DMS79 (cell line): ENCODE measurements around the gene KCTD5.
"Not testable (repeated sequence)": the region's sequence is repeated elsewhere in the genome, so short reads cannot be mapped to it uniquely, and the experiment has no call there.

Experiments
- DNase-seq: peaks from one replicate; lab custom pipeline; 2025; lab: John Stamatoyannopoulos, UW

Gene KCTD5

DNA sequence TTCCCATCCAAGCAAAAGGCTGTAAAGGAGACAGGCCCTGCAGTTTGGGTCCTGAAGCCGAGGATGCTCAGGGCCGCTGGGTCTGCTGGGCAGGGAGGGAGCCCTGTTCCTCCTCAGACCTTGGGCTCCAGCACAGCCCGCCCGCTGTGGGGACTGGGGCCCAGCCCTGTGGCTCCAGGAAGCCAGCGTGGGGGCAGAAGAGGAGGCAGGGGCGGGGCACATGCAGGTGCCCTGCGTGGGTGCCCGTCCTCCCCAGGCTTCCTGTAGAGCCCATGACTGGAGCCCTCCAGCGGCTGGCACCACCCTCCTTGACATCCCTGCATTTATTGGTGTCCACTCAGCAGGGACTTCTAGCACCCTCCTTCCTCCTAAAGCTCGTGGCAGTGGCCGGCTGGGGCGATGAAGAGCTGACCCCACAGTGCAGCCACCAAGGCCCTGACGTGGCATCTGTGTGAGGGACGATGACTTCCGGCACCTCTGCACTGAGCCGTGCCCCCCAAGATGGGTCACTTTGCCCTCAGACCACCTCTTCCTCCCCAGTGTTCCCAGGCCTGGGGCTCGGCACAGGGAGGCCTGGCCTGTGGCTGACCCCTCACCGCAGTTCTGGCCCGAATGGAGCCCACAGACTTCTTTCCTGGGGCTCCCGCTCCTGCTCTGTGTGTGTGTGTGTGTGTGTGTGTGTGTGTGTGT lies 27.8 kb downstream of the KCTD5 start:
- no peak for DNase-seq

DNA sequence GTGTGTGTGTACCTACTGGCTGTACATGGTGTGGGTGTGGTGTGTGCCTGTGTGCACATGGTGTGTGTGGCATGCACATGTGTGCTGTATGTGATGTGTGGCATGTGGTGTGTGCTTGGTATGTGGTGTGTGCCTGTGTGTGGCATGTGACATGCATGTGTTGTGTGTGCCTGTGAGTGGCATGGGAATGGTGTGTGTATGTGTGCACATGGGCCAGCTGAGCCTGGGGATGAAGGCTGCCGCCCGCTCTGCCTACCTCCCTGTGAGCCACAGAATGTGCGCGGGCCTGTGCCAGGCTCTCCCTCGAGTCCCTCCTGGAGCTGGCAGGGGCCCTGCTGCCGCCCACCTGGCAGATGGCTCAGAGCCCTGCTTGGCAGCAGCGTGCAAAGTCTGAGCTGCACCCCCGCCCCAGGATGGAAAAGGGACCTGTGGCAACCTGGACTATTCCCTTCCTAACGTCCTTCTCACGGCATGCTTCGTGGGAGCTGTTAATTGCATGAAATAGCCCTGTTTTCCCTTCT lies 28.4 kb downstream of the KCTD5 start:
- DNase-seq, result no peak

DNA sequence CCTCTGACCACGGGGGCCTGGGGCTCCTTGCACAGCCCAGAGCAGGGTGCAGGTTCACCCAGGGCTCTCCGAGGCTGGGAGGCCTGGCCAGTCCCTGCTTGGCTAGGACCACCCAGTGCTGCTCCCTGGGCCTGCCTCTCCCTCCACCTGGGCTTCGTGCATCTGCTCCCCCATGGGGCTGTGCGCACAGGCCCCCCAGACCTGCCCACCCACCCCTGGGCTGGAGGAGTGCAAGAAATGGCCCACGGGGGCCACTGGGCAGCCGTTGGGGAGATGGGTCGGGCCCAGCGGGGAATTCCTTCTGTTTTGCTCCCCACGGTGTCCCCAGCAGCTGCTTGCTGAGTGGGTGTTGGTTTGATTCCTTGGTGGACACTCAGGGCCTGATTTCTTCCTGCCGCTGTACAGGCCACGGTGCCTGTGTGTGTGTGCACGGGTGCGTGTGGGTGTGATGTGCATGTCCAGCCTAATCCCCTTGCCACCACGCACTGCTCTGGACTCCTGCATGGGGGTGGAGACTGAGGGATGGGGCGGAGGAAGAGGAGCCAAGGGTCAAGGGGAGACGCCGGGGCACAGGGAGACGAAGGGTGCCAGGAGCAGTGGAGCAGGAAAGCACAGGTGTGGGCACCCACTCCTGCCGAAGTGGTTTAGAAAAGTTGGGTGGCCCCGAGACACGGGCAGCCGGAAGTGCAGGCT lies 29.2 kb downstream of the KCTD5 start:
- DNase-seq, result no peak

DNA sequence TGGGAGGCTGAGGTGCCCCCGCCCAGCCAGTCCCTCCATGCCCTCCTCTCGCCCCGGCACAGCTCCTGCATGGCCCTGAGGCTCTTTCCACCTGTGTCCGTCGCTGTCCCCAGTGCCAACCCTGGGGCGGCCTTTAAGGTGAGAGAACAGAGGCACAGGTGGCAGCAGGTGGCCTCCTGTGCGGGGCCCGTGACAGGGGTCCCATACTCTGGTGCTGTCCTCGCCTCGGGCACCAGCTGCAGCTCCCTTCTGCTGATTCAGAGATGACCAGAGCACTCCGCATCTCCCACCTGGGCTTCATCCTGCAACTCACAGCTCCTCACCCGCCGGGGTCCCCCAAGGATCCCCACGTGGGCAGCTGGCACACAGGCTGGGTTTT lies 29.7 kb downstream of the KCTD5 start:
- no peak for DNase-seq

DNA sequence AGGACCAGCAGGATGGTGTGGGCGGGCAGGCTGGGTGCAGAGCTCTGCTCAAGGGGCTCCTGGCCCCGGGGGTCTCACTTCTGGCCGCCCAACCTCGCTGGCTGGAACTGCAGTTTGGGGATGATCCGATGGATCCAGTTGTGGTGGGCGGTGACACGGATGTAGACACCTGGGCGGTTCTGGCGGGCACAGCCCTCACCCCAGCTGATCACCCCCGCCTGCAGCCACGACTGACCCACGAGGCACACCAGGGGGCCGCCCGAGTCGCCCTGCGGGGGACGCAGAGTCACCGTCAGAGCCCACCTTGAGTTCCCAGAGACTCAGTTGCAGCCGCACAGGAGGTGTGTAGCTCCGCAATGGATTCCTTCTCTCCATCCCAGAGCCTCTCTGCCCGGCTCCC lies 30.2 kb downstream of the KCTD5 start:
- DNase-seq, result no peak

DNA sequence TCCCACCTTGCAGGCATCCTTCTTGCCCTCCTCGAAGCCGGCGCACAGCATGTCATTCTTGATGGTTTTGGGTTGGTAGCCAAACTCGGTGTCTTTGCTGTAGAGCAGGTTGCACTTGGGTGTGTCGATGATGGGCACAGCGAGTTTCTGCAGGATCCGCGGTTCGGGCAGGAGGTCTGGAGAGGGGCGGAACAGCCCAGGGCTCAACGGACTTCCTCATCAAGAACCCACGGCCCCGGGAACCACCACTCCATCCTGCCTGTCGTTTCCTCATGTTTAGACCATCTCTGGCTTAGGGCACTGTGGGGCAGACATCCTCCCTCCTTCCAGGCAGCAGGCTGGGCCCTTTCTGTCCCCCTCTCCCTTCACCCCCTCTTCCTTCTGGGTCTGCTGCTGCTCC lies 31.2 kb downstream of the KCTD5 start:
- DNase-seq, result no peak

DNA sequence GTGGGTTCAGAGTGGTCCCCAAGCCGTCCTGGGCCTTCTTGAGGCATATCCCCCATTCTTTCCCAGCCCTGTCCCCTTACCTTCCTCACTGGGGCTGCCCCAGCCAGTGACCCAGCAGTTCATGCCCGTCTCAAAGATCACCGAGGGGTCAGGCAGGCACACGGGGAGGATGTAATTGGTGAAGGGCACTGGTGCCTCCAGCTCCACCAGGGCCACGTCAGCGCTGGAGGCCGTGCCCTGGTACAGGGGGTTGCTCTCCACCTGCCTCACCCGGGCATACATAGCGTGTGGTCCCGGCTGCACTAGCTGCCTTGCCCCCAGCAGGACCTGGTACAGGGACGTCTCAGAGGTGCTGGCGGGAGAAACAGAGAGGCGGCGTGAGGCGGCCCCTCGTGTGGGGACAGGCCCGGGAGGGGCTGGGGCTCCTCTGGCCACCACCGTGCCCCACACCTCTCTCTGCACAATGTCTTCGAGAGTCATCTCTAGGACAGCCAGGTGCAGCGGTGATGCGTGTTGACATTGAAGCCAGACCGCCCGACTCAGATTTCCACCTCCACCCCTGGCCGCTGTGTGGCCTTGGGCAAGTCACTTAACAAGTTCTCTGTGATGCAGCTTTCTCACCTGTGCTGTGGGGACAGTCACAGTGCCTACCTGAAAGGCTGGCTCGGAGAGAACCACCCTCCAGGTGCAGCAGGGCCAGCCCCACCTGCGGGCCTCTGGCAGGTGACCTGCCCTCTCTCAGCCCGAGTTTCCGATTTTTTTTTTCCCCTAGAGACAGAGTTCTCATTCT lies 31.9 kb downstream of the KCTD5 start:
- no peak for DNase-seq

DNA sequence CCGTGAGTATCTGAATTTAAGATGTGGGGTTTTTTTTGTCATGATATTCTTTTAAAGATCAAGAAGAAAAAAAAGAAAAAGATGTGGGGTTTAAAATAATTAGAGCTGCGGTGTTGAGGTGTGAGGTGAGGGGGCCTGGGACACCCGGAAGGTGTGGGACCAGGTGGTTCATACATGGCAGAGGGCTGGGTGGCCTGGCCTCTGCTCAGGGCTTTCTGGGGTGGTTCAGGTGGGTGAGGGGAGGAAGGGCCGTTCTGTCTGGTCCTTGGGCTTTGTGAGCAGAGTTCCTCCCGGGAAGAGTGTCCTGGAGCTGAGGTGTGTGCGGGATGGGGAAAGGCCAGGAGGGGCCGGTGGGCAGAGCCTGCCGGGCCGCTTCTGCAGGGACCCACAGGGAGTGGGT lies 32.7 kb downstream of the KCTD5 start:
- DNase-seq, result no peak

DNA sequence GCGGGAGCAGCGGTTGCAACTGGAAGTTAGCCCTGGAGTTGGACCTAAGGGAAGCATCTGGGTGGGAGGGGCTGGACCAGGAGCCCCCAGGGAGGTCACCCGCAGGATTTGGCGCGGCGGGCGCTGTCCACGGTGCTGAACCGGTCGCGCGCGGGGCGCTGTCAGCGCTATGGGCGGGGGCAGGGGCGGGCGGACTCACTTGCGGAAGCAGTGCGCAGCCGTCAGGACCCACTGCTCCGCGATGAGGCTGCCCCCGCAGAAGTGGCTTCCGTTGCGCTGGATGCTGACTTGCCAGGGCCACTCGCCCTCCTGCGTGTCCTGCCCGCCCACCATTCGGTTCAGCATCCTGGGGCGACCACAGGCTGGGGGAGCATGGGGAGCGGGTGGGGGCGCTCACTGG lies 33.2 kb downstream of the KCTD5 start:
- no peak for DNase-seq

DNA sequence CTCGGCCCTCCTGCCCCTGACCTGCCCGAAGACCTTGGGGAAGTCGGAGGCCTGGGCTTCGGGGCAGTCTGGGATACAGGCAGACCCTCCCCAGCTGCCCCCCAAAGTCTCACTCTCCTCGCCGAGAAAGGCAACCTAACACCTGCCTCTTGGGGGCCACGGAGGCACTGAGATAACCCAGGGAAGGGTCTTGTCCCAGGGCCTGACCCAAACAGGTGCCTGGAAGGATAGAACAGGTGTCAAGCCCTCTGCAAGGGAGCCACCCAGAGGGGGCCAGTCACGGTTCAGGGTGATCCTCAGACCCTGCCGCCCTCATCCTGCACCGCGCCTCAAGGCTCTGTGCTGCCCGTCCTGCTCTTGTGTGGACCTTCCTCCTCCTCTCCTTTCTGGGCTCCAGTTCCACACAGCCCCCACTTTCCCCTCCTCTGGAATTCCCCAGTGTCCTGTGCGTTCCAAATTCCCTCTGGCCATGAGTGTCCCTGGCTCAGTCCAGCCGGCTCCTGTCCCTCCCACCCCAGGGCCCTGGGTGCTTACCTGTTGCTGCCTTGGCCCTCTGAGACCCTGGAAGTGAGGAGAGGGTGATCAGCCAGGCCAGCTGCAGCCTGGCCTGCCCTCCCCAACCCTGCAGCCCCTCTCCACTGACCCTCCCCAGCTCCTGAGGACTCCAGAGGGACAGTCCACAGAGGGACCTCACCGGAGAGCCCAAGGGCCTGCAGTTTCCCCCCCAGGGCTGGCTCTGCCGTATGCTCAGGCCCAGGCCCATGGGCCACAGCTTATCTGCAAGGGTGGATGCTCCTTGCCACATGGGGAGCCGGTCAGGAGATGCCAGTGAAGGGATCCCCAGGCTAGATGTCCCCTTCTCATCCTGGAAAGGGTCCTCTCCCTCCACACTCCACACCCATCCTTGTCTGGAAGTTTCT lies 33.9 kb downstream of the KCTD5 start:
- no peak for DNase-seq

DNA sequence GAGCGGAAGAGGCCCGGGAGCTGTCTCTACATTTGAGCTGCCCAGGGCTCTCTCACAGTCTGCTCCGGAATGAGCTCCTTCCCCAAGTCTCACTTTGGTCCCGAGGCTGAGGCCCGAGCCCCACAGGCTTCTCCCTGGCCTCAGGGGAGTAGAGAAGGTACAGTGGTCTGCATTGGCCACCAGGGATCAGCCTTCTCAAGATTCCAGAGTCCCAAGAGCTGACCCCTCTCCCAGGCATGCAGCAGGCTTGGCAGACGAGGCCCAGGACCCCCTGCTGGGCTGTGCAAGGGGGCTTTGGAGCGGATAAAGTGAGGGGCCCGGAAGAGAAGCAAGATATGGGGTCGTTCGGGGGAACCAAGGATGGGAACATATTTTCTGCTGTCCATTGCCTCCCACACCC lies 34.6 kb downstream of the KCTD5 start:
- DNase-seq, result no peak

DNA sequence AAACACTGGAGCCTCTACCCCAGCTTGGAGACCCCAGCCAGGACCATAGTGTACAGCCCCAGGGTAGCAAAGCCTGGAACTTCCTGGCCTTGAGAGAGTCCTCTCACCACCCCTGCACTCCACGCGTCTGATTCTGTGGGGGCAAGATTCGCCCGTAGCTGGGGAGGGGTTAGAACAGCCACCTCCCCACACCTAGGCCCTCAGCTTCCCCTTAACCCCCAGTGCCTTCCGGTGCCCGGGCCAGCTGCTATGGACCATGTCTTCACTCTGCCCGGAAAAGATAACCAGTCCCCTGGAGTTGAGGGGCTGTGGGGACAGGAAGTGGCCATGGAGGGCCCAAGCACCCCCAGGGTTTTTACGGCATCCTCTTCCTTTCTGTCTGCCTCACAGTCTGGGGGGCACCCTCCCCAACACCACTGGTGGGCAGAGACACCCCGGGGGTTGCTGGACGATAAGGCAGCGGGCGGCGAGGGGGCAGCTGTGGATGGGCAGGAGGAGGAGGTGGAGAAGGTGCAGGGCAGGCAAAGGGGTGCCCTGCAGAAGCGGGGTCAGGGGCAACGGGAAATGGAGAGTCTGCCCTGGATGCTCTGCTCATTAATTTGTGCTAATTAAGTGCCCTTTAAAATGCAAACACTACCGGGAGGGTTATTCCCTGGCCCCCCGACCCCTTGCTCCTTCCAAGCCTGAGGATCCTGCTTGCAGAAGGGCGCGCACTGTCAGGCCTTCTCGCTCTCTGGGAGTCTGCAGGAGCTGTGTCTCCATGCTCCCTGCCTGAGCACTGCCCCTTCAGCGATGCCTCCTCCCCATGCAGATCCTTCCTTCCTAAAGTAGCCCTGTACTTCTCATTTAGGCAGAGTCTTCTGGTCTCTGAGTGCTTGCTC lies 35.3 kb downstream of the KCTD5 start:
- no peak for DNase-seq

DNA sequence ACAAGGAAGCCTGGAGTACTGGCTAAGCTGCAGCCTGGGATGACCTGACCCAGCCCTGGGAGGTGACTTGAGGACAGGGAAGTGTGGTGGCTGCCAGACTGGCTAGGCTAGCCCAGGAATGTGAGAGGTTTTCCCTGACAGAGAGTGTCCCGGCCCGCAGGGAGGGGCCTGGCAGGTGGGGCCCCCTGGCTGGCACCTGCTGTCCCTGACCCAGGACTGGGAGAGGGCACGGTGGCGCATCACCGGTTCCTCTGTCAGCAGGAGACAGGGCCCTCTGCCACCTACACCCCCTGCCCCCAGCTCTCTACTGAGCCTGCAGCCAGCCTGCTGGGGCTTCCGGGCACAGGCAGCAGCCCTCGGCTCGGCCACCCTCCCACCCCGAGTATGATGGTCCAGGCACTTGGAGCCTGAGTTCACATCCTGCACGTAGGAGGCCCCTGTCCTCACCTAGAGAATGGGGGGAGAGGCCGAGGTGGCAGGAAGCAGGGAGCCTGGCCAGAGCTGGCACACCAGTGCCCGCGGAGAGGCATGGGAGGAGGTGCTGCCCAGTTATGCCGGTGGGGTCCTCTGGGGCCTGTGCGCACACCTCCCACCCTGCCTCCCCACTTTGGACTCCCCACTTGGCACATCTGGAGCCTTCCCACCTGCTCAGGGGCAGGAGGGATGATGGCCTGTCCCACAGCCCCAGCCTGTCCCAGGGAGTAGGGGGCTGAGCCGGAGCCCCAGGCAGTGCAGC lies 37.2 kb downstream of the KCTD5 start:
- DNase-seq, result no peak

DNA sequence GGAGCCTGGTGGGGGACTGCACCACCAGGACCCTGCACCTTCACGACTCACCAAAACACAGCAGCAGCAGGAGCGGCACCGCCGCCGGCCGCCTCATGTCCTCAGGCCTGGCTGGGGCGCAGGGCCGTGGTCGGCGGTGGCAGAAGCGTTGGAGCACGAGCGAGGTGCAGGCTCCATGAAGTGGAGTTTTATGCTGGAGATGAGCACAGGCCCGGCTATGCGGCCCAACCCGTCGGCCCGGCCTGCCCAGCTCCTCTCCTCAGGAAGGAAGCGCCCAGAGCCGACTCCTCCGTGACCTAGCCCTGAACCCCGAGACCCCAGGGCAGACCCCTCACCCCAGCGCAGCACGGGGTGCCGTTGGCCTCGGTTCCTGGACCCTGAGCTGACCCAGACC lies 37.7 kb downstream of the KCTD5 start, which contains the start of gene PRSS27:
PRSS27 (minus strand) TSS at position 161 of the 394 bp plus-strand sequence; CDS start at position 97, 64 bp downstream.
- DNase-seq, result no peak

DNA sequence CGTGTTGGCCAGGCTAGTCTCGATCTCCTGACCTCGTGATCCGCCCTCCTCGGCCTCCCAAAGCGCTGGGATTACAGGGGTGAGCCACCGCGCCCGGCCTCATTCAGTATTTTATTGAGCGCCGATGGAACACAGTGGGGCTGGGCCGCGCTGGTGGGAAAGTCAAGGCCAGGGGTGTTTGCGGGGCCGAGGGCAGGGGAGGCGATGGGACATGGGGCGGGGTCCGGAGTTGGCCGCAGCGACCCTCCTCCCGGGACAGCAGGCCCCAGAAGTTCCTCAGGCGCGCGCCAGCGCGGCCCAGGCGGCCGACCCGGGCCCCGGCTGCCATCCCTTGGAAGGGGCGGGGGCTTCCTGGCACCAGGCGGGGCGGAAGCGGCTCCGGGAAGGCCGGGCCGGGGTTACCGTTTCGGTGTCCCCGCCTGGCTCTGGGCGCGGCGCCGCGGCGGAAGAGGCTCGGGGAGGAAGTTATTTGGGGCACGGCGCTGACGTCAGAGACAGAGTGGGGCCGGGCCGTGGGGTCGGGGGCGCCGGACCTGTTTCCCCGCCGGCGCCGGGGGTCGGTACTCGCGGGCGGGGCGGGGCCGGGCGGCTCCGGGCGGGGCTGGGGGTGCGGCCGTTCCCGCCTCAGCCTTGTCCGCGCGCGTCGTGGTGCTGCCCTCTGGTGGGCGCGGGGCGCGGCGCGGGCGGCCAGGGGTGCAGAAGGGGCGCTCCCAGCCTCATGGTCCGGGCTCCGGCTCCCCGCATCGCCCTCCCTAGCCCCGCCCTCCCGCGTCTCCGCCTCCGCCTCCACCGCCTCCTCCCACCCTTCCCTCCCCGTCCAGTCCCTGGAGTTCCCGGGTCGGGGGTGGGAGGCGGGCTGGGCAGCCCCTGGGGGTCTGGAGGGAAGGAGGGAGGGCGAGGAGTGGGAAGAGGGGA lies 38.7 kb downstream of the KCTD5 start:
- peak; percentile 73 for DNase-seq

DNA sequence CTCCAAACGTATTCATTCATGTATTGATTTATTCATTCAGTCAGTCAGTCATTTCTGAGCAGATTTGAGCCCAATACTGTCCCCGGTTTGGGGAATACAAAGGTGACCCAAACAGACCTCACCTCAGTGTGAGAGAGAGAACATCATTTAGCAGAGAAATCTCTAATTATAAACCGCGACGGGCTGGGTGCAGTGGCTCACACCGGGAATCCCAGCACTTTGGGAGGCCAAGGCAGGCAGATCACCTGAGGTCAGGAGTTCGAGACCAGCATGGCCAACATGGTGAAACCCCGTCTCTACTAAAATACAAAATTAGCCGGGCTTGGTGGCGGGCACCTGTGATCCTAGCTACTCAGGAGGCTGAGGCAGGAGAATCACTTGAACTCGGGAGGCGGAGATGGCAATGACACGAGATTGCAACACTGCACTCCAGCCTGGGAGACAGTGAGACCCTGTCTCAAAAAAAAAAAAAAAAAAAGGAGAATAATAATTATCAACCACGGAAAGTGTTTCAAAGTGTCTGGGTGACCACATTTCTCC lies 39.4 kb downstream of the KCTD5 start:
- DNase-seq, result not testable (repeated sequence)

DNA sequence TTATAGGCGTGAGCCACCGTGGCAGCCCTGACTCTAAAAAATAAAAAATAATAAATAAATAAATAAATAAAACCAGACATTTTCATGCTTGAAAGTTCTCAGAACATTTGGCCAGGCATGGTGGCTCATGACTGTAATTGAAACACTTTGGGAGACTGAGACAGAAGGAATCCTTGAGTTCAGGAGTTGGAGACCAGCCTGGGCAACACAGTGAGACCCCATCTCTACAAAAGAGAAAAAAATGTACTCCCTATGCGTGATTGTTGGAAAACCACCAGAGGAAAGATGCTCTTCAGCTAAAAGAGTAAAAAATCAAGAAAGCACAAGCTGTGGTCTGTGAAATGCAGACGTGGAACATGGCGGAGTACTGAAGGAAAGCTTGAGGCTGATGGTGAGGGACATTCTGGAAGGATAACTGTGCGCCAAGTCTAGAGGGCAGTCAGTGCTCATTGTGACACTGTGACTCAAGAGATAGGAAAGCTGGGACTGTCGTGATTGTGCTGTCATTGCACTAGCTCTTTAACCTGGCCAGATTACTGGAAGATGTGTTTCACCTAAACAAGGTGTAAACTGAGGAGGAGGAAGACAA lies 41.9 kb downstream of the KCTD5 start:
- no peak for DNase-seq

DNA sequence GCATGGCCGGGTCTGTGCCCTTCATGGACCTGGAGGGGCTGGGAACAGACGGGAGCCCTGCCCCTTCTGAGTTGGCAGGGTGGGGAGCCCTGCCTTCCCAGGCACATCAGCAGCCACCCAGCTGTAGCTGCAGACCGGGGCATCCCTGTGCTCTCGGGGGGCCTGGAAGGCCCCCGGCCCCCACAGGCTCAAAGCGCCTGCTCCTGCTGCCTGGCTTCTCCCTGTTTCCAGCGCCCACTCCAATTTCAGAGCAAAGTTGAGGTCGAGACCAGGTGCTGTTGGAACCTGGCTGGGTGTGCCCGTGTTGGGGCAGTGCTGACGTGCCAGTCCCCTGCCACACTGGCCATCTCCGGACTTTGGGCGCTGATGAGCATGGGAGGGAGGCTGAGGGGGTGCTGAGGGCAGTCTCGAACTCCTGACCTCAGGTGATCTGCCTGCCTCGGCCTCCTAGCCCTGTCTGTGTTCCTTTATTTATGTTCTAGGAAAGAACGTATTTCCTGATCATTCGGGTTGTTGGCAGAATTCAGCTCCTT lies 42.6 kb downstream of the KCTD5 start:
- DNase-seq, result no peak
